PC-9 (cell line): ENCODE data around the gene PACRG. TPM values are rescaled to one million over a fixed set of nuclear protein-coding genes. Genes with fewer than 3 reads are reported as not detected.

Experiments
- BruUV-seq: library from RNA; stranded (reverse); fragments of 400-500 nt; replicated peaks from 2 replicates; lab custom pipeline; 2021; lab: Mats Ljungman, UMichigan
- CTCF ChIA-PET: fragments of 300-600 bp; sonication (Branson Sonifier 250); formaldehyde crosslinking; loops from one replicate; lab custom pipeline; 2022; ENCODE audit warnings: antibody characterized with exemption; lab: Charles Lee
- POLR2A ChIA-PET: fragments of 300-600 bp; sonication (Branson Sonifier 250); formaldehyde crosslinking; loops from one replicate; lab custom pipeline; 2022; ENCODE audit warnings: antibody characterized with exemption; ENCODE audit not compliant: unreplicated experiment; lab: Charles Lee
- DNase-seq, 2 experiments: peaks; one replicate each; pipeline versions ENCODE4 v3.0.0 to v3.0.0-alpha.2; 2015 to 2022; ENCODE audit warnings: mixed read lengths in 1 of 2
- H2AFZ ChIP-seq: fragments of 200-600 bp; sonication (generic); 2 replicates; pipeline ENCODE4 v1.8.1; 2017; ENCODE audit warnings: antibody characterized with exemption
- H3F3A ChIP-seq: fragments of 200-600 bp; sonication (generic); 2 replicates; pipeline ENCODE4 v1.8.1; 2017; ENCODE audit warnings: antibody characterized with exemption, mild to moderate bottlenecking, low read depth; ENCODE audit not compliant: insufficient read depth
- H3K27ac ChIP-seq: fragments of 200-600 bp; sonication (generic); 2 replicates; pipeline ENCODE4 v1.6.1; 2016; ENCODE audit warnings: mixed run types
- H3K27me3 ChIP-seq: fragments of 200-600 bp; sonication (generic); 2 replicates; pipeline ENCODE4 v1.6.1; 2016; ENCODE audit warnings: low read depth, mixed run types; ENCODE audit not compliant: insufficient read depth
- H3K36me3 ChIP-seq: fragments of 200-600 bp; sonication (generic); 2 replicates; pipeline ENCODE4 v1.6.1; 2016; ENCODE audit warnings: low read depth, mixed run types
- H3K4me1 ChIP-seq: fragments of 200-600 bp; sonication (generic); replicated peaks from 2 replicates; pipeline ENCODE4 v1.6.1; 2016; ENCODE audit warnings: mixed run types; ENCODE audit not compliant: insufficient read depth
- H3K4me2 ChIP-seq: fragments of 200-600 bp; sonication (generic); 2 replicates; pipeline ENCODE4 v1.6.1; 2017; ENCODE audit warnings: mixed run types
- H3K4me3 ChIP-seq: fragments of 200-600 bp; sonication (generic); 2 replicates; pipeline ENCODE4 v1.6.1; 2016; ENCODE audit warnings: mixed run types
- H3K79me2 ChIP-seq: fragments of 200-600 bp; sonication (generic); 2 replicates; pipeline ENCODE4 v1.6.1; 2017; ENCODE audit warnings: low read depth, mixed run types
- H3K9me2 ChIP-seq: fragments of 200-600 bp; sonication (generic); 2 replicates; pipeline ENCODE4 v1.8.1; 2017; ENCODE audit warnings: mild to moderate bottlenecking; ENCODE audit not compliant: insufficient read depth
- H3K9me3 ChIP-seq: fragments of 200-600 bp; sonication (generic); 2 replicates; pipeline ENCODE4 v1.8.1; 2016; ENCODE audit warnings: low read depth; ENCODE audit not compliant: insufficient read depth
- H4K20me1 ChIP-seq: fragments of 200-600 bp; sonication (generic); 2 replicates; pipeline ENCODE4 v1.8.1; 2017; ENCODE audit not compliant: insufficient read depth
- EZH2 ChIP-seq: fragments of 200-600 bp; sonication (generic); IDR thresholded peaks from 2 replicates; pipeline ENCODE4 v1.8.0; 2017; ENCODE audit warnings: antibody characterized with exemption, low read depth
- intact Hi-C: fragments of 100-400 bp; cut with micrococcal nuclease; formaldehyde crosslinking; loops from one replicate; pipeline ENCODE4 v1.10.0; 2022; ENCODE audit not compliant: unreplicated experiment
- total RNA-seq: library from RNA; stranded (reverse); gene quantifications from 2 replicates; pipeline ENCODE4 v1.2.3, GENCODE V29; 2021
- TF ChIP-seq, protein P1 (sequence below): fragments of 200-600 bp; sonication (generic); conservative IDR thresholded peaks from 2 replicates; pipeline ENCODE4 v1.6.1; 2017; ENCODE audit warnings: mixed run types, antibody characterized with exemption, mild to moderate bottlenecking, moderate library complexity

PACRG gene
- total RNA-seq, 1 experiment from 2014 or later, result not detected

DNA sequence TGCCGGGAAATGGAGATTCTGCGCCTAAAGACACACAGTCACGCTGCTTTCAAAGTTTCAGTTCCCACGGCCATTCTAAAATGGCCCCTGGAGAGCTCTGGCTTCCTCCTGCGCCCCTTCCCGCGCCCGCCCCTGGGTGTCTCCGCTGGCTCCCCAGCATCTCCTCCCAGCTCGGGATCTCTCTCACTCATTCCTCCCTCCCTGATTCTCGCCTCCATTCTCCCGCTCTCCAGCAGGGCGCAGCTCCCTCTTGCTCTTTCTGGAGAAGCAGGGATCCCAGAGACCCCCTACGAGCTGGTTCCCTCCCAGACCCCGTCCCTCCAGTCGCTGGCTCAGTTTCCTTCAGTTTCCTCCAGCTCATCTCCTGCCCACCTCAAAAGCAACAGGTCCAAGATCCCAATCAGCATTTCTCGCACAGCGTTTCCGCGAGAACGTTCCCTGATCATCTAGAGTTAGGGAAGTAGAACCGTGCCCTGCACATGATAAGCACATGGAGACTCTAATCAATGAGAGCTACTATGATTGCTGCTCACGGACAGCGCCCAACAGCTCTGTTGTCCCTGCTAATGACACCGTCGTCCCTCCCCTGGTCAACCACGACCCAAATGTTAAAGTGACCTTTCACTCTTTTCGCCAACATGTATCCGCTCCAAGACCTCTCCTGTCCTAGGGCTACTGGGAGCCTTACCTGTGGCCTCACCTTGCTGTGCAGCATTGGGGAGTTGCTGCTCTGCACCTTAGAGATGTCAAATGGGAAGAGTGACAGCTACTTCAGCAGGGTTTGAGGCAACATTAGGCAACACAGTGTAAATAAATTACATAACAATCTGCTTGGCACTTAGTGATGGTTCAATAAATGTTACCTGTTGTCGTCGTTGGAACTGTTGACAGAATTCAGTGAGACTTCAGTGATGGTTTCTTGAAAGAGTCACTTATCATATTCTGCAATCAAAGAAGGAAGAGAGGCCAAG, 468.2 kb downstream of the PACRG start:
- no peak for TF ChIP-seq EZH2
- TF ChIP-seq, protein P1, sequence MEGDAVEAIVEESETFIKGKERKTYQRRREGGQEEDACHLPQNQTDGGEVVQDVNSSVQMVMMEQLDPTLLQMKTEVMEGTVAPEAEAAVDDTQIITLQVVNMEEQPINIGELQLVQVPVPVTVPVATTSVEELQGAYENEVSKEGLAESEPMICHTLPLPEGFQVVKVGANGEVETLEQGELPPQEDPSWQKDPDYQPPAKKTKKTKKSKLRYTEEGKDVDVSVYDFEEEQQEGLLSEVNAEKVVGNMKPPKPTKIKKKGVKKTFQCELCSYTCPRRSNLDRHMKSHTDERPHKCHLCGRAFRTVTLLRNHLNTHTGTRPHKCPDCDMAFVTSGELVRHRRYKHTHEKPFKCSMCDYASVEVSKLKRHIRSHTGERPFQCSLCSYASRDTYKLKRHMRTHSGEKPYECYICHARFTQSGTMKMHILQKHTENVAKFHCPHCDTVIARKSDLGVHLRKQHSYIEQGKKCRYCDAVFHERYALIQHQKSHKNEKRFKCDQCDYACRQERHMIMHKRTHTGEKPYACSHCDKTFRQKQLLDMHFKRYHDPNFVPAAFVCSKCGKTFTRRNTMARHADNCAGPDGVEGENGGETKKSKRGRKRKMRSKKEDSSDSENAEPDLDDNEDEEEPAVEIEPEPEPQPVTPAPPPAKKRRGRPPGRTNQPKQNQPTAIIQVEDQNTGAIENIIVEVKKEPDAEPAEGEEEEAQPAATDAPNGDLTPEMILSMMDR, result no peak
- no peak overlapping the region for H3K4me2 ChIP-seq

DNA sequence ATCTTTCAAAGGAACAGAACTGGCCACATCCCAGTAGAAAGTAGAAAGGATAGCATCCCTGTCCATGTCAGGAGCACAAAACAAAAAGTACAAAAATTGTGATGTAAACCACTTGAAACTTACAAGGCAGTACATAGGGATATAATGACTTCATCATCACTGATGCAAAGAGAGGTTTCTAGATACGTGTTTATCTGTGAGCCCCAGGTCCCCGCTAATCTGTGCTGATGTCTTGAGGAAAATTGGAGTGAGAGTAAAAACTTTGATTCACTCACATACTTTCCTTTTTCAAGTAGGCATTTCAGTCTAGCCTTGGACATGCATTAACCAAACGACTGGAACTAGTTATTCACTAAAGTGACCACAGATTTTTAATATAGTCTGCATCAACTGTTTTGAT, 470.1 kb downstream of the PACRG start:
- Histone ChIP-seq H3K4me2 (no peak overlapping the region), H3K79me2 (no peaks in the 10 kb centered on the region), H3K36me3 (no peaks in the 10 kb centered on the region), H3K4me3 (no peak overlapping the region), H3K27ac (no peak overlapping the region), H3F3A (no peaks in the 10 kb centered on the region), H4K20me1 (no peaks in the 10 kb centered on the region), H3K4me1 (no peaks in the 10 kb centered on the region), H3K9me2 (no peaks in the 10 kb centered on the region), H2AFZ (no peak overlapping the region), H3K27me3 (no peaks in the 10 kb centered on the region), H3K9me3 (no peaks in the 10 kb centered on the region)
- ChIA-PET POLR2A (no interaction called here), CTCF (no interaction called here)
- DNase-seq, result no peak
- no peak for TF ChIP-seq EZH2
- TF ChIP-seq, protein P1, result no peak
- intact Hi-C loops, result no loop called here
- no TSS peak for BruUV-seq

More for the DNA sequence above, 468.2 kb downstream of the PACRG start:
- Histone ChIP-seq H3K9me3 (no peaks in the 10 kb centered on the region), H3K4me1 (no peaks in the 10 kb centered on the region), H3K36me3 (no peaks in the 10 kb centered on the region), H4K20me1 (no peaks in the 10 kb centered on the region), H3K4me3 (no peak overlapping the region), H3K27ac (no peak overlapping the region), H3K27me3 (no peaks in the 10 kb centered on the region), H3K79me2 (no peaks in the 10 kb centered on the region), H2AFZ (0 out of 2 replicates have a peak overlapping the region, but pooled peaks have one; percentile 22), H3K9me2 (no peaks in the 10 kb centered on the region), H3F3A (no peaks in the 10 kb centered on the region)
- ChIA-PET CTCF (no interaction called here), POLR2A (no interaction called here)
- BruUV-seq, result no TSS peak
- no peak for DNase-seq
- intact Hi-C loops, result no loop called here

DNA sequence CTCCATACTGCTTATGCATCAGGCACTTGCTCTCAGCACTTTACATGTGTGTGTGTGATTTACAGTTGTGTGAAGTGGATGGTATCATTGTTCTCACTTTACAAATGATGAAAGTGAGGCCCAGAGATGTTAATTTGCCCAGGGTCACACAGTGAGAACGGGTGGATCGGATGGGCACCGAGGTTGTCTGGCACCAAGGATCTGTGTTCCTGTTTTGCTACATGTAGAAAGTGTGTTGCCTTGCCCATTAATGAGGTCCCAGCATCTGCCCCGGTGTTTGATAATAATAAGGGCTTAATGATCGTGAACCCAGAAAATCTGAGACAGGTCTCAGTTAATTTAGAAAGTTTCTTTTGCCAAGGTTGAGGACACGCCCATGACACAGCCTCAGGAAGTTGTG, 470.6 kb downstream of the PACRG start:
- H3K4me3 ChIP-seq, result no peak overlapping the region
- no peak for DNase-seq
- no peaks in the 10 kb centered on the region for H3K36me3 ChIP-seq
- H4K20me1 ChIP-seq, result no peaks in the 10 kb centered on the region
- intact Hi-C loops, result no loop called here
- H3K9me3 ChIP-seq, result no peaks in the 10 kb centered on the region
- no peaks in the 10 kb centered on the region for H3K4me1 ChIP-seq
- H2AFZ ChIP-seq, result no peak overlapping the region
- no TSS peak for BruUV-seq
- no peaks in the 10 kb centered on the region for H3K79me2 ChIP-seq
- TF ChIP-seq EZH2, result no peak
- TF ChIP-seq, protein P1, result no peak
- no peaks in the 10 kb centered on the region for H3F3A ChIP-seq
- H3K27ac ChIP-seq, result no peak overlapping the region
- ChIA-PET CTCF (no interaction called here), POLR2A (no interaction called here)
- H3K4me2 ChIP-seq, result no peak overlapping the region
- H3K27me3 ChIP-seq, result no peaks in the 10 kb centered on the region
- H3K9me2 ChIP-seq, result no peaks in the 10 kb centered on the region
